ENCODE measurements around the gene PSMD13.

Gene PSMD13

GRCh38 chr11:272195-272930 lies 35.6 kb downstream of the PSMD13 start:
- Histone ChIP-seq H3K4me1 (ENCODE audit: control insufficient read depth in 2 of 2, insufficient read depth in 2 of 2, low read length in 2 of 2) (peaks cover 10 to 13% of the 10 kb centered on the region in 2 donors), H3K36me3 (ENCODE audit: control insufficient read depth in 2 of 2, insufficient read depth in 2 of 2, low read length in 2 of 2) (no peaks in the 10 kb centered on the region), H3K27me3 (ENCODE audit: control insufficient read depth in 2 of 2, insufficient read depth in 2 of 2, low read length in 2 of 2) (no peaks in the 10 kb centered on the region), H3K9ac (ENCODE audit: low read depth in 1 of 2, low read length in 2 of 2) (no peak overlapping the region), H3K4me3 (ENCODE audit: low read length in 2 of 2) (no peak overlapping the region), H3K27ac (ENCODE audit: low read depth in 2 of 2, low read length in 2 of 2) (no peak overlapping the region), H3K9me3 (ENCODE audit: control insufficient read depth in 2 of 2, low read length in 2 of 2) (no peaks in the 10 kb centered on the region)

- no peaks in the 10 kb centered on the region for H3K27me3 ChIP-seq (ENCODE audit: control insufficient read depth in 2 of 2, insufficient read depth in 2 of 2, low read length in 2 of 2)
- H3K9ac ChIP-seq (ENCODE audit: low read depth in 1 of 2, low read length in 2 of 2), result no peak overlapping the region
- no peaks in the 10 kb centered on the region for H3K36me3 ChIP-seq (ENCODE audit: control insufficient read depth in 2 of 2, insufficient read depth in 2 of 2, low read length in 2 of 2)
- no peaks in the 10 kb centered on the region for H3K9me3 ChIP-seq (ENCODE audit: control insufficient read depth in 2 of 2, low read length in 2 of 2)
- no peak overlapping the region for H3K4me3 ChIP-seq (ENCODE audit: low read length in 2 of 2)
- peaks cover 6 to 9% of the 10 kb centered on the region in 2 donors for H3K4me1 ChIP-seq (ENCODE audit: control insufficient read depth in 2 of 2, insufficient read depth in 2 of 2, low read length in 2 of 2)
- no peak overlapping the region for H3K27ac ChIP-seq (ENCODE audit: low read depth in 2 of 2, low read length in 2 of 2)
Observed at GRCh38 chr11:272931-273198, 36.1 kb downstream of the PSMD13 start.

- Histone ChIP-seq H3K36me3 (ENCODE audit: control insufficient read depth in 2 of 2, insufficient read depth in 2 of 2, low read length in 2 of 2) (no peaks in the 10 kb centered on the region), H3K27me3 (ENCODE audit: control insufficient read depth in 2 of 2, insufficient read depth in 2 of 2, low read length in 2 of 2) (peaks cover 12 to 14% of the 10 kb centered on the region in 2 donors), H3K9me3 (ENCODE audit: control insufficient read depth in 2 of 2, low read length in 2 of 2) (no peaks in the 10 kb centered on the region), H3K9ac (ENCODE audit: low read depth in 1 of 2, low read length in 2 of 2) (no peak overlapping the region), H3K4me3 (ENCODE audit: low read length in 2 of 2) (no peak overlapping the region), H3K27ac (ENCODE audit: low read depth in 2 of 2, low read length in 2 of 2) (no peak overlapping the region), H3K4me1 (ENCODE audit: control insufficient read depth in 2 of 2, insufficient read depth in 2 of 2, low read length in 2 of 2) (peaks cover 10 to 11% of the 10 kb centered on the region in 2 donors)
Observed at GRCh38 chr11:276219-276618, 39.4 kb downstream of the PSMD13 start.

- peak within 1 kb of the TSS in 1 of 2 donors; percentile 43 for H3K9ac ChIP-seq (ENCODE audit: low read depth in 1 of 2, low read length in 2 of 2)
- peaks cover 28 to 32% of the 10 kb centered on the region in 2 donors for H3K27me3 ChIP-seq (ENCODE audit: control insufficient read depth in 2 of 2, insufficient read depth in 2 of 2, low read length in 2 of 2)
- H3K4me1 ChIP-seq (ENCODE audit: control insufficient read depth in 2 of 2, insufficient read depth in 2 of 2, low read length in 2 of 2), result peaks cover 16 to 18% of the 10 kb centered on the region in 2 donors
- H3K4me3 ChIP-seq (ENCODE audit: low read length in 2 of 2), result peak within 1 kb of the TSS in 1 of 2 donors; percentile 13
- H3K9me3 ChIP-seq (ENCODE audit: control insufficient read depth in 2 of 2, low read length in 2 of 2), result no peaks in the 10 kb centered on the region
- H3K36me3 ChIP-seq (ENCODE audit: control insufficient read depth in 2 of 2, insufficient read depth in 2 of 2, low read length in 2 of 2), result no peaks in the 10 kb centered on the region
- H3K27ac ChIP-seq (ENCODE audit: low read depth in 2 of 2, low read length in 2 of 2), result no peak within 1 kb of the TSS
Observed at GRCh38 chr11:278001-278951, 41.5 kb downstream of the PSMD13 start, which contains the start of gene NLRP6. TSS of gene NLRP6 (plus strand) at chr11:278407. CDS start at chr11:278570, 163 bp downstream.

GRCh38 chr11:279040-279965 lies 42.5 kb downstream of the PSMD13 start:
- H3K27me3 ChIP-seq (ENCODE audit: control insufficient read depth in 2 of 2, insufficient read depth in 2 of 2, low read length in 2 of 2), result peaks cover 31 to 38% of the 10 kb centered on the region in 2 donors
- H3K4me1 ChIP-seq (ENCODE audit: control insufficient read depth in 2 of 2, insufficient read depth in 2 of 2, low read length in 2 of 2), result peaks cover 16 to 18% of the 10 kb centered on the region in 2 donors
- H3K36me3 ChIP-seq (ENCODE audit: control insufficient read depth in 2 of 2, insufficient read depth in 2 of 2, low read length in 2 of 2), result no peaks in the 10 kb centered on the region
- peak overlapping the region; percentile 26 to 46 for H3K4me3 ChIP-seq (ENCODE audit: low read length in 2 of 2)
- no peaks in the 10 kb centered on the region for H3K9me3 ChIP-seq (ENCODE audit: control insufficient read depth in 2 of 2, low read length in 2 of 2)
- peak overlapping the region in 1 of 2 donors; percentile 43 for H3K9ac ChIP-seq (ENCODE audit: low read depth in 1 of 2, low read length in 2 of 2)
- peak overlapping the region in 1 of 2 donors; percentile 16 for H3K27ac ChIP-seq (ENCODE audit: low read depth in 2 of 2, low read length in 2 of 2)

- H3K27me3 ChIP-seq (ENCODE audit: control insufficient read depth in 2 of 2, insufficient read depth in 2 of 2, low read length in 2 of 2), result peaks cover 31 to 38% of the 10 kb centered on the region in 2 donors
- H3K4me3 ChIP-seq (ENCODE audit: low read length in 2 of 2), result peak overlapping the region; percentile 46 to 60
- H3K27ac ChIP-seq (ENCODE audit: low read depth in 2 of 2, low read length in 2 of 2), result peak overlapping the region in 1 of 2 donors; percentile 16
- H3K9me3 ChIP-seq (ENCODE audit: control insufficient read depth in 2 of 2, low read length in 2 of 2), result no peaks in the 10 kb centered on the region
- peaks cover 16 to 18% of the 10 kb centered on the region in 2 donors for H3K4me1 ChIP-seq (ENCODE audit: control insufficient read depth in 2 of 2, insufficient read depth in 2 of 2, low read length in 2 of 2)
- H3K9ac ChIP-seq (ENCODE audit: low read depth in 1 of 2, low read length in 2 of 2), result peak overlapping the region in 1 of 2 donors; percentile 4
- H3K36me3 ChIP-seq (ENCODE audit: control insufficient read depth in 2 of 2, insufficient read depth in 2 of 2, low read length in 2 of 2), result no peaks in the 10 kb centered on the region
Observed at GRCh38 chr11:279966-280705, 43.4 kb downstream of the PSMD13 start.

GRCh38 chr11:280706-281485 lies 44.1 kb downstream of the PSMD13 start:
- Histone ChIP-seq H3K27me3 (ENCODE audit: control insufficient read depth in 2 of 2, insufficient read depth in 2 of 2, low read length in 2 of 2) (peaks cover 31 to 43% of the 10 kb centered on the region in 2 donors), H3K36me3 (ENCODE audit: control insufficient read depth in 2 of 2, insufficient read depth in 2 of 2, low read length in 2 of 2) (no peaks in the 10 kb centered on the region), H3K27ac (ENCODE audit: low read depth in 2 of 2, low read length in 2 of 2) (peak overlapping the region in 1 of 2 donors; percentile 32), H3K4me3 (ENCODE audit: low read length in 2 of 2) (peak overlapping the region; percentile 46 to 60), H3K9me3 (ENCODE audit: control insufficient read depth in 2 of 2, low read length in 2 of 2) (no peaks in the 10 kb centered on the region), H3K4me1 (ENCODE audit: control insufficient read depth in 2 of 2, insufficient read depth in 2 of 2, low read length in 2 of 2) (peaks cover 16 to 18% of the 10 kb centered on the region in 2 donors), H3K9ac (ENCODE audit: low read depth in 1 of 2, low read length in 2 of 2) (no peak overlapping the region)

- peak overlapping the region in 1 of 2 donors; percentile 32 for H3K27ac ChIP-seq (ENCODE audit: low read depth in 2 of 2, low read length in 2 of 2)
- peaks cover 16 to 18% of the 10 kb centered on the region in 2 donors for H3K4me1 ChIP-seq (ENCODE audit: control insufficient read depth in 2 of 2, insufficient read depth in 2 of 2, low read length in 2 of 2)
- H3K9ac ChIP-seq (ENCODE audit: low read depth in 1 of 2, low read length in 2 of 2), result no peak overlapping the region
- no peaks in the 10 kb centered on the region for H3K36me3 ChIP-seq (ENCODE audit: control insufficient read depth in 2 of 2, insufficient read depth in 2 of 2, low read length in 2 of 2)
- H3K9me3 ChIP-seq (ENCODE audit: control insufficient read depth in 2 of 2, low read length in 2 of 2), result no peaks in the 10 kb centered on the region
- H3K27me3 ChIP-seq (ENCODE audit: control insufficient read depth in 2 of 2, insufficient read depth in 2 of 2, low read length in 2 of 2), result peaks cover 31 to 47% of the 10 kb centered on the region in 2 donors
- peak overlapping the region; percentile 30 to 50 for H3K4me3 ChIP-seq (ENCODE audit: low read length in 2 of 2)
Observed at GRCh38 chr11:281486-282161, 44.8 kb downstream of the PSMD13 start.
